GM23338 (cell line): ENCODE data around the gene CACNA2D4. TPM values are rescaled to one million over a fixed set of nuclear protein-coding genes. Genes with fewer than 3 reads are reported as not detected.

Experiments
- ATAC-seq: fragments of 200-7000 bp; cut with Tn5 transposase; 3 replicates; pipeline ENCODE4 v1.9.1; 2020
- DNase-seq: peaks from one replicate; pipeline ENCODE4 v3.0.0-alpha.2; 2015; ENCODE audit warnings: low spot score
- H2AFZ ChIP-seq: fragments of 200-600 bp; sonication (generic); 2 replicates; pipeline ENCODE4 v1.8.0; 2016; ENCODE audit warnings: antibody characterized with exemption, mild to moderate bottlenecking, moderate library complexity
- H3F3A ChIP-seq: fragments of 200-600 bp; sonication (generic); replicated peaks from 2 replicates; pipeline ENCODE4 v1.8.0; 2017; ENCODE audit warnings: antibody characterized with exemption, mixed run types, low read depth
- H3K27ac ChIP-seq: fragments of 200-600 bp; sonication (generic); 2 replicates; pipeline ENCODE4 v1.6.1; 2016; ENCODE audit warnings: low read depth
- H3K27me3 ChIP-seq: fragments of 200-600 bp; sonication (generic); 2 replicates; pipeline ENCODE4 v1.8.0; 2016; ENCODE audit warnings: mild to moderate bottlenecking, mixed run types, moderate library complexity; ENCODE audit not compliant: insufficient read depth
- H3K36me3 ChIP-seq: fragments of 200-600 bp; sonication (generic); 2 replicates; pipeline ENCODE4 v1.8.0; 2016; ENCODE audit warnings: mild to moderate bottlenecking; ENCODE audit not compliant: insufficient read depth
- H3K4me1 ChIP-seq: fragments of 200-600 bp; sonication (generic); 2 replicates; pipeline ENCODE4 v1.8.0; 2016; ENCODE audit warnings: mild to moderate bottlenecking, moderate library complexity; ENCODE audit not compliant: insufficient read depth
- H3K4me2 ChIP-seq: fragments of 200-600 bp; sonication (generic); 2 replicates; pipeline ENCODE4 v1.7.1; 2017; ENCODE audit warnings: mixed run types
- H3K4me3 ChIP-seq: fragments of 200-600 bp; sonication (generic); 2 replicates; pipeline ENCODE4 v1.6.1; 2016; ENCODE audit warnings: mixed run types
- H3K79me2 ChIP-seq: fragments of 200-600 bp; sonication (generic); replicated peaks from 2 replicates; pipeline ENCODE4 v1.8.0; 2017; ENCODE audit warnings: mild to moderate bottlenecking; ENCODE audit not compliant: insufficient read depth
- H3K9me2 ChIP-seq: fragments of 200-600 bp; sonication (generic); 2 replicates; pipeline ENCODE4 v1.8.0; 2017; ENCODE audit not compliant: insufficient read depth
- H4K20me1 ChIP-seq: fragments of 200-600 bp; sonication (generic); replicated peaks from 2 replicates; pipeline ENCODE4 v1.8.0; 2017; ENCODE audit warnings: mild to moderate bottlenecking; ENCODE audit not compliant: insufficient read depth
- H3K27ac Mint-ChIP-seq: 2 replicates; pipeline ENCODE4 v1.8.0; 2020; ENCODE audit warnings: inconsistent platforms, mild to moderate bottlenecking, moderate library complexity, mixed read lengths
- H3K27me3 Mint-ChIP-seq: 3 replicates; pipeline ENCODE4 v1.8.0; 2022; ENCODE audit warnings: low read depth, mild to moderate bottlenecking, moderate library complexity, mixed read lengths, inconsistent platforms; ENCODE audit not compliant: insufficient read depth, poor library complexity
- H3K36me3 Mint-ChIP-seq: 3 replicates; pipeline ENCODE4 v1.8.0; 2021; ENCODE audit warnings: low read depth, mild to moderate bottlenecking, inconsistent platforms, moderate library complexity, mixed read lengths
- H3K4me1 Mint-ChIP-seq: 3 replicates; pipeline ENCODE4 v1.8.0; 2020; ENCODE audit warnings: mild to moderate bottlenecking, inconsistent platforms, mixed read lengths
- H3K4me3 Mint-ChIP-seq: 3 replicates; pipeline ENCODE4 v1.8.0; 2021; ENCODE audit warnings: moderate library complexity, mild to moderate bottlenecking, inconsistent platforms, mixed read lengths
- H3K9me3 Mint-ChIP-seq: 3 replicates; pipeline ENCODE4 v1.8.0; 2020; ENCODE audit warnings: moderate library complexity, mild to moderate bottlenecking, inconsistent platforms, mixed read lengths
- CREB1 ChIP-seq: fragments of 250-450 bp; sonication (Bioruptor Pico); IDR thresholded peaks from 2 replicates; pipeline ENCODE4 v1.5.0; 2020; ENCODE audit warnings: low read depth, mild to moderate bottlenecking, moderate library complexity
- EZH2phosphoT487 ChIP-seq: fragments of 200-600 bp; sonication (generic); IDR thresholded peaks from one replicate; pipeline ENCODE4 v1.8.1; 2018; ENCODE audit warnings: antibody characterized with exemption; ENCODE audit not compliant: unreplicated experiment
- JUNB ChIP-seq: IDR thresholded peaks from one replicate; pipeline ENCODE4 v1.6.1; 2016; ENCODE audit warnings: antibody characterized with exemption; ENCODE audit not compliant: unreplicated experiment
- POLR2AphosphoS5 ChIP-seq: IDR thresholded peaks from 2 replicates; pipeline ENCODE4 v1.6.1; 2016; ENCODE audit warnings: antibody characterized with exemption, low read depth
- STAT1 ChIP-seq: IDR thresholded peaks from one replicate; pipeline ENCODE4 v1.6.1; 2016; ENCODE audit warnings: antibody characterized with exemption; ENCODE audit not compliant: unreplicated experiment
- ZNF114 ChIP-seq: fragments of 250-450 bp; sonication (Bioruptor Pico); IDR thresholded peaks from 2 replicates; pipeline ENCODE4 v1.5.0; 2020; ENCODE audit warnings: mild to moderate bottlenecking, moderate library complexity
- ZNF331 ChIP-seq: fragments of 250-450 bp; sonication (Bioruptor Pico); IDR thresholded peaks from 2 replicates; pipeline ENCODE4 v1.5.0; 2020; ENCODE audit warnings: low read depth, mild to moderate bottlenecking, moderate library complexity
- ZNF462 ChIP-seq: fragments of 250-450 bp; sonication (Bioruptor Pico); IDR thresholded peaks from 2 replicates; pipeline ENCODE4 v1.5.0; 2020; ENCODE audit warnings: mild to moderate bottlenecking, moderate library complexity
- polyA plus RNA-seq: library from polyadenylated mRNA; unstranded; fragments of >200 nt; fragmentation: Nextera tagmentation; extraction: Ambion mirVana; gene quantifications from 2 replicates; pipeline ENCODE4 v1.2.1, GENCODE V29; 2016
- total RNA-seq: library from RNA; depleted of rRNA; stranded (reverse); fragments of >200 nt; shearing (Covaris generic); gene quantifications from 2 replicates; pipeline ENCODE4 v1.2.3, GENCODE V29; 2014
- TF ChIP-seq, protein P1 (sequence below): IDR thresholded peaks from 2 replicates; pipeline ENCODE4 v1.6.1; 2016; ENCODE audit warnings: antibody characterized with exemption
- TF ChIP-seq, protein P2 (sequence below), 2 experiments: fragments of 200-600 bp in 1 of 2; sonication (generic) in 1 of 2; conservative IDR thresholded peaks; 2 replicates each; pipeline versions ENCODE4 v1.5.1 to v1.6.1; 2016 to 2017; ENCODE audit warnings: antibody characterized with exemption in 2 of 2, low read depth in 2 of 2, mild to moderate bottlenecking in 2 of 2, moderate library complexity in 1 of 2

Gene CACNA2D4
- total and polyA plus RNA-seq, 2 experiments from 2014 or later, result 0.07 to 0.24 TPM

DNA sequence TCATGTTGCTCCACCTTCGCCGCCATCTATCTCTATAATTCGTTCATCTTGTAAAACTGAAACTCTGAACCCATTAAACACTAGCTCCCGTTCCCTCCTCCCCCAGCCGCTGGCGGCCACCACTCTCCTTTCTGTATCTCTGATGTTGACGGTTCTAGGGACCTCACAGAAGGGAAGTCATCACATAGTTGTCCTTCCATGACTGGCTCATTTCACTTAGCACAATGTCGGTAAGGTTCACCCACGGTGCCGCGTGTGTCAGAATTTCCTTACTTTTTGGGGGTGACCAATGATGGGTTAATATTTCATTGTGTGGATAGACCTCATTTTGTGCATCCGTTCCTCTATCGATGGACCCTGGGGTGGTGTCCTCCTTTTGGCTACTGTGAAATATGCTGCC, 2.0 kb upstream of the CACNA2D4 start (continued):
- TF ChIP-seq, protein P1, sequence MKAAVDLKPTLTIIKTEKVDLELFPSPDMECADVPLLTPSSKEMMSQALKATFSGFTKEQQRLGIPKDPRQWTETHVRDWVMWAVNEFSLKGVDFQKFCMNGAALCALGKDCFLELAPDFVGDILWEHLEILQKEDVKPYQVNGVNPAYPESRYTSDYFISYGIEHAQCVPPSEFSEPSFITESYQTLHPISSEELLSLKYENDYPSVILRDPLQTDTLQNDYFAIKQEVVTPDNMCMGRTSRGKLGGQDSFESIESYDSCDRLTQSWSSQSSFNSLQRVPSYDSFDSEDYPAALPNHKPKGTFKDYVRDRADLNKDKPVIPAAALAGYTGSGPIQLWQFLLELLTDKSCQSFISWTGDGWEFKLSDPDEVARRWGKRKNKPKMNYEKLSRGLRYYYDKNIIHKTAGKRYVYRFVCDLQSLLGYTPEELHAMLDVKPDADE, result no peak

DNA sequence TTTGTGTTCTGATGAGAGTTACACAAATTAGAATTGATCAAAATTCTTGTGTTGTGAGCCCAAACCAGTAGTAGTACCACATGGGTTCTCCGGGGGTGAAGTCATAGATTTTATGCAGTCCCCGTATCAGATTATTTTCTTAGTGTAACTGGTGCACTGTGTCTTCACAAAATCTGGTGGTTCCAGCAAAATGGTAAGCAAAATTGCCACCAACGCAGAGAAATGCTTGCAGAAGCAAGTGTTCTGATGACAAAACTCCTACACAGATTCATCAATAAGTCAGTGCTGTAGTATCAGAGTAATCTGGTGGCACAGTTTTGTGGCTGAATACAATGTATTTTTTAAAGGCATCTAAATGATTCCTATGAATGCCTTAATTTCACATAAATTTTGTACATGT, 1.3 kb upstream of the CACNA2D4 start:
- Histone ChIP-seq H3F3A (no peaks in the 10 kb centered on the region), H4K20me1 (no peaks in the 10 kb centered on the region), H3K9me2 (no peaks in the 10 kb centered on the region), H3K4me1 (no peaks in the 10 kb centered on the region), H3K4me3 (no peak overlapping the region), H3K27me3 (no peaks in the 10 kb centered on the region), H3K36me3 (no peaks in the 10 kb centered on the region), H3K79me2 (no peaks in the 10 kb centered on the region), H2AFZ (no peak overlapping the region), H3K4me2 (no peak overlapping the region), H3K27ac (no peak overlapping the region)
- TF ChIP-seq CREB1 (CRISPR knock-in tag) (no peak), STAT1 (no peak), POLR2AphosphoS5 (no peak), EZH2phosphoT487 (no peak)
- DNase-seq (no peak), ATAC-seq (no peak)
- Mint-ChIP-seq H3K27ac (no peak overlapping the region), H3K36me3 (no peaks in the 10 kb centered on the region), H3K4me3 (no peak overlapping the region), H3K9me3 (no peaks in the 10 kb centered on the region), H3K4me1 (peaks cover 13% of the 10 kb centered on the region), H3K27me3 (peaks cover 11% of the 10 kb centered on the region)

- ATAC-seq (no peak), DNase-seq (no peak)
- Histone ChIP-seq H3K4me3 (no peak overlapping the region), H3K9me2 (no peaks in the 10 kb centered on the region), H4K20me1 (no peaks in the 10 kb centered on the region), H3K36me3 (no peaks in the 10 kb centered on the region), H3K4me2 (no peak overlapping the region), H3K4me1 (no peaks in the 10 kb centered on the region), H3K79me2 (no peaks in the 10 kb centered on the region), H3K27ac (no peak overlapping the region), H3K27me3 (no peaks in the 10 kb centered on the region), H2AFZ (no peak overlapping the region), H3F3A (no peaks in the 10 kb centered on the region)
- H3K27ac Mint-ChIP-seq, result no peak overlapping the region
- H3K4me3 Mint-ChIP-seq, result no peak overlapping the region
- no peaks in the 10 kb centered on the region for H3K36me3 Mint-ChIP-seq
- peaks cover 12% of the 10 kb centered on the region for H3K27me3 Mint-ChIP-seq
- H3K9me3 Mint-ChIP-seq, result no peaks in the 10 kb centered on the region
- peaks cover 13% of the 10 kb centered on the region for H3K4me1 Mint-ChIP-seq
- TF ChIP-seq ZNF462 (CRISPR knock-in tag) (no peak), EZH2phosphoT487 (no peak), CREB1 (CRISPR knock-in tag) (no peak), STAT1 (no peak), ZNF114 (no peak), JUNB (no peak), ZNF331 (CRISPR knock-in tag) (no peak)
- TF ChIP-seq, protein P2, sequence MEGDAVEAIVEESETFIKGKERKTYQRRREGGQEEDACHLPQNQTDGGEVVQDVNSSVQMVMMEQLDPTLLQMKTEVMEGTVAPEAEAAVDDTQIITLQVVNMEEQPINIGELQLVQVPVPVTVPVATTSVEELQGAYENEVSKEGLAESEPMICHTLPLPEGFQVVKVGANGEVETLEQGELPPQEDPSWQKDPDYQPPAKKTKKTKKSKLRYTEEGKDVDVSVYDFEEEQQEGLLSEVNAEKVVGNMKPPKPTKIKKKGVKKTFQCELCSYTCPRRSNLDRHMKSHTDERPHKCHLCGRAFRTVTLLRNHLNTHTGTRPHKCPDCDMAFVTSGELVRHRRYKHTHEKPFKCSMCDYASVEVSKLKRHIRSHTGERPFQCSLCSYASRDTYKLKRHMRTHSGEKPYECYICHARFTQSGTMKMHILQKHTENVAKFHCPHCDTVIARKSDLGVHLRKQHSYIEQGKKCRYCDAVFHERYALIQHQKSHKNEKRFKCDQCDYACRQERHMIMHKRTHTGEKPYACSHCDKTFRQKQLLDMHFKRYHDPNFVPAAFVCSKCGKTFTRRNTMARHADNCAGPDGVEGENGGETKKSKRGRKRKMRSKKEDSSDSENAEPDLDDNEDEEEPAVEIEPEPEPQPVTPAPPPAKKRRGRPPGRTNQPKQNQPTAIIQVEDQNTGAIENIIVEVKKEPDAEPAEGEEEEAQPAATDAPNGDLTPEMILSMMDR (conservative IDR thresholded peaks at IDR 0.05; ENCODE audit: low read depth in 2 of 2), result no peak
- TF ChIP-seq, protein P1, result no peak
These were observed 832 bp upstream of the CACNA2D4 start for GRCh38 chr12:1919284-1919683.
